Measurements from ENCODE around the gene TFPI.

The TFPI gene

GRCh38 chr2:187422282-187422681 lies 132.0 kb downstream of the TFPI start:
- no peak overlapping the region for H2AFZ ChIP-seq
- H3K79me2 ChIP-seq = no peaks in the 10 kb centered on the region
- H3K4me1 ChIP-seq = no peaks in the 10 kb centered on the region
- no peaks in the 10 kb centered on the region for H3K27me3 ChIP-seq (ENCODE audit: control insufficient read depth, insufficient read depth, low read length)
- no peak overlapping the region for H3K9ac ChIP-seq
- no peak overlapping the region for H3K4me3 ChIP-seq (ENCODE audit: low read depth, low read length)
- no peak overlapping the region for H3K27ac ChIP-seq
- no peaks in the 10 kb centered on the region for H3K9me3 ChIP-seq (ENCODE audit: control insufficient read depth, low read length)
- H3K36me3 ChIP-seq (ENCODE audit: control insufficient read depth, insufficient read depth, low read length) = no peaks in the 10 kb centered on the region
- no peak for TF ChIP-seq CTCF (IDR thresholded peaks at IDR 0.05)
- H3K4me2 ChIP-seq (ENCODE audit: low read length) = no peak overlapping the region

GRCh38 chr2:187421519-187421918 lies 132.7 kb downstream of the TFPI start:
- TF ChIP-seq CTCF (IDR thresholded peaks at IDR 0.05) = no peak
- Histone ChIP-seq H2AFZ (no peak overlapping the region), H3K27ac (no peak overlapping the region), H3K9me3 (ENCODE audit: control insufficient read depth, low read length) (no peaks in the 10 kb centered on the region), H3K4me3 (ENCODE audit: low read depth, low read length) (no peak overlapping the region), H3K9ac (no peak overlapping the region), H3K4me1 (no peaks in the 10 kb centered on the region), H3K79me2 (no peaks in the 10 kb centered on the region), H3K4me2 (ENCODE audit: low read length) (no peak overlapping the region), H3K36me3 (ENCODE audit: control insufficient read depth, insufficient read depth, low read length) (no peaks in the 10 kb centered on the region), H3K27me3 (ENCODE audit: control insufficient read depth, insufficient read depth, low read length) (no peaks in the 10 kb centered on the region)

- Histone ChIP-seq H3K9me3 (ENCODE audit: control insufficient read depth, low read length) (no peaks in the 10 kb centered on the region), H3K27me3 (ENCODE audit: control insufficient read depth, insufficient read depth, low read length) (no peaks in the 10 kb centered on the region), H2AFZ (no peak overlapping the region), H3K4me1 (no peaks in the 10 kb centered on the region), H3K4me2 (ENCODE audit: low read length) (no peak overlapping the region), H3K79me2 (no peaks in the 10 kb centered on the region), H3K36me3 (ENCODE audit: control insufficient read depth, insufficient read depth, low read length) (no peaks in the 10 kb centered on the region), H3K27ac (no peak overlapping the region), H3K4me3 (ENCODE audit: low read depth, low read length) (no peak overlapping the region), H3K9ac (no peak overlapping the region)
- no peak for TF ChIP-seq CTCF (IDR thresholded peaks at IDR 0.05)
Observed at GRCh38 chr2:187419808-187420207, 134.4 kb downstream of the TFPI start.

- Histone ChIP-seq H3K79me2 (no peaks in the 10 kb centered on the region), H3K36me3 (ENCODE audit: control insufficient read depth, insufficient read depth, low read length) (no peaks in the 10 kb centered on the region), H2AFZ (no peak overlapping the region), H3K9me3 (ENCODE audit: control insufficient read depth, low read length) (no peaks in the 10 kb centered on the region), H3K4me1 (no peaks in the 10 kb centered on the region), H3K9ac (no peak overlapping the region), H3K27me3 (ENCODE audit: control insufficient read depth, insufficient read depth, low read length) (no peaks in the 10 kb centered on the region), H3K27ac (no peak overlapping the region), H3K4me2 (ENCODE audit: low read length) (no peak overlapping the region), H3K4me3 (ENCODE audit: low read depth, low read length) (no peak overlapping the region)
- no peak for TF ChIP-seq CTCF (IDR thresholded peaks at IDR 0.05)
Observed at GRCh38 chr2:187415449-187415848, 138.8 kb downstream of the TFPI start.
